SK-N-MC (cell line): ENCODE measurements around the gene ALG3.

Experiments used
- EZH2 ChIP-seq: fragments of 200-600 bp; sonication (generic); IDR thresholded peaks from one replicate; pipeline ENCODE4 v1.6.1; 2017; ENCODE audit warnings: antibody characterized with exemption
- FOXP2 ChIP-seq: optimal IDR thresholded peaks from 2 replicates; pipeline ENCODE3; 2011; ENCODE audit warnings: mild to moderate bottlenecking, moderate library complexity; ENCODE audit not compliant: insufficient read depth; ENCODE audit errors: extremely low read length, control extremely low read depth
- POLR2AphosphoS5 ChIP-seq: IDR thresholded peaks from 2 replicates; pipeline ENCODE4 v1.6.1; 2012; ENCODE audit warnings: mild to moderate bottlenecking, low read depth, low read length, borderline replicate concordance

DNA sequence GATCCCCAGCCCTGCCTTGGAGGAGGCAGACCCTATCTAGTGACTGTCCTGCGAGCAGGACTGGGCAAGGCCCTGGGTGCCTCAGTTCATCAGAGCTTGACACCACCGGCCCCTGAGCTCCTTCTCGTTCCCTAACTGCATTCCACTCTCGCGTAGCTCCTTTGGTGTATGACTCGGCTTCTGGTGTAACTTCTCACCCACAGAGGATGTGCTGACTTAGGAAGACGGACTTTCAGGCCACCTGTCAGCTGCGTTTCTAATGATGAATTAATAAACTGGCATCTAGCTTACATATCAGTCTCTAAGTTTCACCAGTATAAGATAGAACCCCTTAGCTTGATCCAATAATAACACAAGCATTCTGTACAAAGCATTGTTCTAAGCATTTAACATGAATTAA, 45.2 kb downstream of the ALG3 start:
- TF ChIP-seq POLR2AphosphoS5 (no peak), EZH2 (no peak), FOXP2 (no peak)
